Measurements from ENCODE around the gene AKR1A1.
A peak's percentile ranks its signal among the peaks of the same experiment; 100 is the strongest.

AKR1A1 gene

DNA sequence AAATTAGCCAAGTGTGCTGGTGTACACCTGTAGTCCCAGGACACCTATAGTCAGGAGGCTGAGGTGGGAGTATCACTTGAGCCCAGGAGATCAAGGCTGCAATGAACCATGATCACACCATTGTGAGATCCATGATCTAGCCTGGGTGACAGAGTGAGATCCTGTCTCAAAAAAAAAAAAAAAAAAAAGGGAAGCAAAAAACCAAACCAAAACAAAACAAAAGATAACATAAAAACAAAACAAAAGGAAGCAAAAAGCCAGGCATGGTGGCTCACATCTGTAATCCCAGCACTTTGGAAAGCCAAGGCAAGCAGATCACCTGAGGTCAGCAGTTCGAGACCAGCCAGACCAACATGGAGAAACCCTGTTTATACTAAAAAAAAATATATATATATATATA lies 9.4 kb upstream of the AKR1A1 start:
- Mint-ChIP-seq H3K36me3 (ENCODE audit: low read depth) (no peaks in the 10 kb centered on the region), H3K4me1 (ENCODE audit: low read depth) (peaks cover 58% of the 10 kb centered on the region), H3K27ac (peak overlapping the region; percentile 89), H3K9me3 (no peaks in the 10 kb centered on the region), H3K27me3 (no peaks in the 10 kb centered on the region), H3K4me3 (peak overlapping the region; percentile 55)
- intact Hi-C loops (cut with micrococcal nuclease) = no loop called here

DNA sequence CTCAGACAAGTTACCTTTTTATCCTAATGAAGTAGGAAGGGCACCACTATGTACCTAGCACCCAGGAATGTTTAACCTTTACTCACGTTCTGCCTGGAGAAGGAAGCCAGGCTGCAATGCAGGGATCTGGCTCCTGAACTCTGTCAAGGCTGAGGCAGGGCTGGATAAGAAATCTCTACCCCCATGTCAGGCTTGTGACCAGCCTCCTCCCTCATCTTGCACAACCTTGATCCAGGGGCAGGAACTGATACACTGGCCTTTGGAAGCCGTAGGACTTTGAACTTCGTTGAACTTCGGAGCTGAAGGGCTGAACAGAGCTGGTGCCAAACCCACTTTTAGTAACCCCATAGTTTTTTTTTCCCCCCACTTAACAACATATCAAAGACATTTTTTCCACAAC lies 8.0 kb upstream of the AKR1A1 start:
- intact Hi-C loops (cut with micrococcal nuclease) = no loop called here
- Mint-ChIP-seq H3K4me3 (peak overlapping the region; percentile 6), H3K27me3 (peaks cover 3% of the 10 kb centered on the region), H3K9me3 (no peaks in the 10 kb centered on the region), H3K4me1 (ENCODE audit: low read depth) (peaks cover 66% of the 10 kb centered on the region), H3K27ac (peak overlapping the region; percentile 91), H3K36me3 (ENCODE audit: low read depth) (no peaks in the 10 kb centered on the region)

DNA sequence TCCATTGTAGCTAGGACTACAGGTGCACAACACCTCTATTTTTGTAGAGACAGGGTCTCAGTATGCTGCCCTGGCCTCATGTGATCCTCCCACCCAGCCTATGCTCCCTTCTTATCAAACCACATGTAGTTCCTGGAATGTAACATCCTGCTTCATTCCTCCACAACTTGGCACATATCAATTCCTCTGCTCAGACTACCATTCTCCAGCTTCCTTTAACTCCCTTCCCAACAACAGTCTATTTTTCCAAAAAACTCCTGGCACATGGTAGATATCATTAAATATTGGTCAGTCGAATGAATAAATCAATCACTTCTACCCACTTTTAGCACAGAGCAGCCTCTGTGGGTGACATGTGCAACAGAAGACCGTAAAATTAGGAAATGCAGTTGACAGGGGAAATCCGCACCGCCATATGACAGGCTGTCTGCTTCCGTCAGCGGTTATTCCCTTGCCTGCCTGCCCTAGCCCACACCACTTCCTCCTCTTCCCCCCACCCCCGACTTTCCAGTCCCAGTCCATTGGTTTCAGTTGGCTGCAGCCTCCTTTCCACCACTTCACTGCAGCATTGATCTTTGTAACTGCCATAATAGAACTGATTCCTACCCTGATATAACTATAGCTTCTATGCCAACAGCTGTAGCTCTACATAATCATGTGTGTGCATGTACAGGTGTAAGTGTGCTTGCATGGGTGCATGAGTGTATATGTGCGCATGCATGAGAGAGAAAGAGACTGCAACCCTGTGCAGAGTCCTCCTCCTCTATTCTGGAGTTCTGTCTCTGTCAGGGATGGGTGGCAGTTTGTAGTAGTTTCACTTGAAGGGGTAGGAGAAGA lies 6.8 kb upstream of the AKR1A1 start:
- H3K4me3 Mint-ChIP-seq = peak overlapping the region; percentile 57
- intact Hi-C loops (cut with micrococcal nuclease) = loop anchor here (1.0 kb wide), 2 partner anchors 8 to 21 kb away; no protein-coding TSS in a partner anchor
- H3K4me1 Mint-ChIP-seq (ENCODE audit: low read depth) = peaks cover 66% of the 10 kb centered on the region
- no peaks in the 10 kb centered on the region for H3K9me3 Mint-ChIP-seq
- peaks cover 3% of the 10 kb centered on the region for H3K27me3 Mint-ChIP-seq
- H3K27ac Mint-ChIP-seq = peak overlapping the region; percentile 91
- no peaks in the 10 kb centered on the region for H3K36me3 Mint-ChIP-seq (ENCODE audit: low read depth)

DNA sequence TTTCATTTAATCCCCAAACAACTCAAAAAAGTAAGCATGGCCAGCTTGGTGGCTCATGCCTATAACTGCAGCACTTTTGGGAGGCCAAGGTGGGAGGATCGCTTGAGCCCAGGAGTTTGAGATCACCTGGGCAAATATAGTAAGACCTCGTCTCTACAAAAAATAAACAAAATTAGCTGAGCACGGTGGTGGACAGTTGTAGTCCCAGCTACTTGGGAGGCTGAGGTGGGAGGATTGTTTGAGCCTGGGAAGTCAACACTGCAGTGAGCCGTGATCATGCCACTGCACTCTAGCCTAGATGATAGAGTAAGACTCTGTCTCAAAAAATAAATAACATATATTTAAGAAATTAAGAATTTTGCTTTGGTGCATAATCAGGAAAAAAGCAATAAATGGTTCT lies 6.1 kb upstream of the AKR1A1 start:
- H3K4me3 Mint-ChIP-seq = no peak overlapping the region
- intact Hi-C loops (cut with micrococcal nuclease) = loop anchor here (1.0 kb wide), 1 partner anchor 22 kb away; no protein-coding TSS in a partner anchor
- H3K27ac Mint-ChIP-seq = peak overlapping the region; percentile 91
- H3K9me3 Mint-ChIP-seq = no peaks in the 10 kb centered on the region
- peaks cover 66% of the 10 kb centered on the region for H3K4me1 Mint-ChIP-seq (ENCODE audit: low read depth)
- H3K27me3 Mint-ChIP-seq = peaks cover 3% of the 10 kb centered on the region
- no peaks in the 10 kb centered on the region for H3K36me3 Mint-ChIP-seq (ENCODE audit: low read depth)

DNA sequence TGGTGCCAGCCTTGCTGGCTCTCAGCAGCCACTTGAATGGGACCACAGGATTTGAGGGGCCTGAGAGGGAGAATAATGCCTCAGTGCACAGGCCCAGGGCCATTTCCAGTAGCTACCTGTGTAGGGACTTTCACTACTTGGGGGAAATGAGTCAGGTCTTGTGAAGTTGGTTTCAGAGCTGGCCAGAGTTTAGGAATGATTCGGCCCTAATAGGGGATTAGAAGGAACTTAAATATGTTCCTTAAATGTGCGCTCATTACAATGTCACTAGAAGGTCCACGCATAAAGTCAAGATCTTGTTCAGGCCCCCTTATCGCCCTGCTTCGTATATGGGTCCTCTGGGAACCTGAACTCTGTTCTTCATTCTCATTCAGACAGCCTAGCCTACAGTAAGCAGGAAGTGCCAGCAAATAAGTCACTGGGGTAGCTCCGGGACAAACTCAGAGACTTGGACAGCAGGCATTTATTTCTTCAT lies 5.6 kb upstream of the AKR1A1 start:
- H3K4me3 Mint-ChIP-seq = no peak overlapping the region
- peaks cover 3% of the 10 kb centered on the region for H3K27me3 Mint-ChIP-seq
- no peaks in the 10 kb centered on the region for H3K36me3 Mint-ChIP-seq (ENCODE audit: low read depth)
- H3K27ac Mint-ChIP-seq = peak overlapping the region; percentile 91
- H3K9me3 Mint-ChIP-seq = no peaks in the 10 kb centered on the region
- intact Hi-C loops (cut with micrococcal nuclease) = no loop called here
- H3K4me1 Mint-ChIP-seq (ENCODE audit: low read depth) = peaks cover 61% of the 10 kb centered on the region

DNA sequence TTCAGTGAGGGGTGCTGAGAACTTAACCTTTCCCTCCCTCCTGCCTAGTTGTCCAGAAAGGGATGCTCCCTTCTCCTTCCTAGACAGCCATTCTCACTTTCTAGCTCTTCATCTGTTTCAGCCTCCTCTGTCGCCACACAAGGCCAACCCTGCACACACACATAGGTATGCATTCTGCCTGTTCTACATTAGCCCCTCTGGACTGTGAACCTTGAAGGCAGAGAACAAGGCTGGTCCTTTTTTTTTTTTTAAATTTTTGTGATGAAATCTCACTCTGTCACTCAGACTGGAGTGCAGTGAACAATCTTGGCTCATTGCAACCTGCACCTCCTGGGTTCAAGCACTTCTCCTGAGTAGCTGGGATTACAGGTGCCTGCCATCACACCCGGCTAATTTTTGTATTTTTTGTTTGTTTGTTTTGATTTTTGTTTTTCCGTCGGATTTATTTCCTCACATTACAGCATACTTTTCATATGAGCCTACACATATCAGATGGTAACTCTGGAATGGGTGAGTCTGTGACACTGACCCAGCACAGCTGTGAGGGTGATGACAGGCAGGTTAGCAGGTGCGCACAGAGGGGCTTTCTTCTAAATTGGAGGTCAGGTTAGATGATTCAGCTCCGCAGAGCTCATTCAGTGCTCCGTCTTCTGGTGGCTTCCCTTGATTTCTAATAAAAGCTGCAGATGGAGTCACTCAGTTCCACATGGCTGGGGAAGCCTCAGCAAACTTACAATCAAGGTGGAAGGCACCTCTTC lies 4.9 kb upstream of the AKR1A1 start:
- peak overlapping the region; percentile 39 for H3K4me3 Mint-ChIP-seq
- peaks cover 6% of the 10 kb centered on the region for H3K36me3 Mint-ChIP-seq (ENCODE audit: low read depth)
- peak overlapping the region; percentile 91 for H3K27ac Mint-ChIP-seq
- intact Hi-C loops (cut with micrococcal nuclease) = no loop called here
- H3K9me3 Mint-ChIP-seq = no peaks in the 10 kb centered on the region
- peaks cover 3% of the 10 kb centered on the region for H3K27me3 Mint-ChIP-seq
- peaks cover 56% of the 10 kb centered on the region for H3K4me1 Mint-ChIP-seq (ENCODE audit: low read depth)

DNA sequence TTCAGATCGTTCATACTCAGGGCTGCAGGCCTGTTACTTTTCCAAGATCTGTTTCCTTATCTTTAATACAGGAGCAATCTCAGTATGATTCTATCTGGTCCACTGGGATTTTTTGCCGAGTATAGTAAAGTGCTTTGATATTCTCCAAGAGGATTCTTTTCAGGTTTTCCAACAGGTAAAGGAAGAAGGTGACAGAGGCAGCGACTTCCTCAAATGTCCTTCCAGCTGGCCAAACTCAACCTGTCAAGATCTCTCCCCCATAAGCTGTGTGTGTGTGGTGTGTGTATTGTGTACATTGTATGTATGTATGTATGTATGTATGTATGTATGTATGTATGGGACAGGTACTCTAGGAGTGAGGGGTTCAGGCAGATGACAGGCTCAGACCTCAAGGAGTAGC lies 1.1 kb downstream of the AKR1A1 start:
- Mint-ChIP-seq H3K4me1 (ENCODE audit: low read depth) (peaks cover 44% of the 10 kb centered on the region), H3K36me3 (ENCODE audit: low read depth) (peaks cover 61% of the 10 kb centered on the region), H3K27me3 (peaks cover 3% of the 10 kb centered on the region), H3K4me3 (peak overlapping the region; percentile 93), H3K9me3 (no peaks in the 10 kb centered on the region), H3K27ac (peak overlapping the region; percentile 96)
- intact Hi-C loops (cut with micrococcal nuclease) = loop anchor here (1.0 to 2.0 kb wide), 2 partner anchors 8 to 31 kb away; partner anchors contain the start of gene PRDX1

DNA sequence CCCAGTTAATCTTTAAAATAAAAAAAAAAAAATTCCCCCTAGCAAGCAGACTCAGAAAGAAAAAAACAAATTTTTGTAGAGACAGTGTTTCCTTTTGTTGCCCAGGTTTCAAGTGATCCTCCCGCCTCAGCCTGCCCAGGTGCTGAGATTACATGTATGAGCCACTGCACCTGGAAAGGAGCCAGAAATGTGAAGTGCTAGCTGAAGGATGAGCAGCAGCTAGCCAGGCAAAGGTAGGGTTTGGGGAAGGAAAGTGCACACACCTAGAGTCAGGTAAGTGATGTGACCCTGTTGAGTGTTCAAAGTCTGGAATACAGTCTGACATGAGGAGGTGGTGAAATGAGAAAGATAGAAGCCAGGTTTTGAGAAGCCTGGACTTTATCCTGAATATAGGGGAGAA lies 1.7 kb downstream of the AKR1A1 start:
- intact Hi-C loops (cut with micrococcal nuclease) = no loop called here
- peaks cover 46% of the 10 kb centered on the region for H3K4me1 Mint-ChIP-seq (ENCODE audit: low read depth)
- H3K9me3 Mint-ChIP-seq = no peaks in the 10 kb centered on the region
- H3K36me3 Mint-ChIP-seq (ENCODE audit: low read depth) = peaks cover 66% of the 10 kb centered on the region
- peak overlapping the region; percentile 54 for H3K4me3 Mint-ChIP-seq
- peak overlapping the region; percentile 5 for H3K27ac Mint-ChIP-seq
- no peaks in the 10 kb centered on the region for H3K27me3 Mint-ChIP-seq

DNA sequence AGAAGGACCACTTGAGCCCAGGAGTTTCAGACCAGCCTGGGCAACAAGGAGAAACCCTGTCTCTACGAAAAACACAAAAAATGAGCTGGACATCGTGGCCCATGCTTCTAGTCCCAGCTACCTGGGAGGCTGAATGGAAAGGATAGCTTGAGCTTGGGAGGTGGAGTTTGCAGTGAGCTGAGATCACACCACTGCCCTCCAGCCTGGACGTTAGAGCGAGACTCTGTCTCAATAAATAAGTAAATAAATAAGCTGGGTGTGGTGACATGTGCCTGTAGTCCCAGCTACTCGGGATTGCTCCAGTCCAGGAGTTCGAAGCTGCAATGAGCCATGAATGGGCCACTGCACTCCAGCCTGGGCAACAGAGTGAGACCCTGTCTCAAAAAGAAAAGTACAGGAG lies 3.6 kb downstream of the AKR1A1 start:
- Mint-ChIP-seq H3K27ac (no peak overlapping the region), H3K9me3 (no peaks in the 10 kb centered on the region), H3K4me3 (no peak overlapping the region), H3K27me3 (no peaks in the 10 kb centered on the region), H3K36me3 (ENCODE audit: low read depth) (peaks cover 81% of the 10 kb centered on the region), H3K4me1 (ENCODE audit: low read depth) (peaks cover 59% of the 10 kb centered on the region)
- intact Hi-C loops (cut with micrococcal nuclease) = loop anchor here (1.0 kb wide), 1 partner anchor 38 kb away; no protein-coding TSS in a partner anchor

DNA sequence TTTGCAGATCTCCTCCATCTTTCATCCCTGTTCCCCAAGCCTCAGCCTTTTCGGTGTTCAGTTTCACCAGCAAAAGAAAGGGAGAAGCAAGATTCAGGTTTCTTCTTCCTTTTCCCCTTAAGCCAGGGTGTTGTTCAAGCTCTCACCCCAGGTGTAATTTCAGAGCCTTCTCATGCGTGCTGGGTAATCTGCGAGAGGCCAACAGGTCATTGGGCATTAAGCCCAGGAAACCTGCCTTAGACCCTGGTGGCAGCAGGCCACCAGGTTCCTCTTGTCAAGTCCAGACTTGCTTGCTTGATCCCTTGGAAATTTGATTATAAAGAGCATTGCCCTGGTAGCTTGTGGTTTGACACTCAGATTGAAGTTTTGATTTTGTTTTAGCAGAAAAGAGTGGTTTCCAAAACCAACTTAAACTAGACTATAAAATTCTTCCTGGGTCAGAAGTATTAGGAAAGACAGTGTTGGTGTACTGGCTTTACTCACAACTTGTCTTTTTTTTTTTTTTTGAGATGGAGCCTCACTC lies 6.9 kb downstream of the AKR1A1 start:
- peaks cover 91% of the 10 kb centered on the region for H3K36me3 Mint-ChIP-seq (ENCODE audit: low read depth)
- no peaks in the 10 kb centered on the region for H3K27me3 Mint-ChIP-seq
- H3K4me1 Mint-ChIP-seq (ENCODE audit: low read depth) = peaks cover 64% of the 10 kb centered on the region
- no peaks in the 10 kb centered on the region for H3K9me3 Mint-ChIP-seq
- H3K4me3 Mint-ChIP-seq = peak overlapping the region; percentile 23
- peak overlapping the region; percentile 52 for H3K27ac Mint-ChIP-seq
- intact Hi-C loops (cut with micrococcal nuclease) = no loop called here

DNA sequence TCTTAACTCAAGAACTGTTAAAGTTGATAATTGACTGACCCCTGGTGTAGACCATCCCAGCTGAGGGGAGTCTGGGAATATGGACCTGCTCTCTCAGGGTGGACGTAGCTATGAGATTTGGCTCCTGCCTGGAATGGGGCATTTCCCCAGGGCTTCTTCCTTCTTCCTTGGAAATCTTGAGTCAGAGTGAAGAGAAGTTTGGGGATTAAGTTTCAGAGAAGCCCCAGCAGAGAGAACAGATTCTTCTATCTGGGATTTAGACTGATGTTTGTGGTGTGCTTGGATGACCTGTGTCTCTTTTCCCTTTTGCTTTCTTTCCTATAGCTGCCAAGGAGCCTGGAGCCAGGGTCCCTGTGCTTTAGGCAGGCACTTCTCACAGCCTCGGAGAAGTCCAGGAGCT lies 13.2 kb downstream of the AKR1A1 start:
- intact Hi-C loops (cut with micrococcal nuclease) = no loop called here
- H3K27ac Mint-ChIP-seq = peak overlapping the region; percentile 1
- peaks cover 55% of the 10 kb centered on the region for H3K4me1 Mint-ChIP-seq (ENCODE audit: low read depth)
- H3K27me3 Mint-ChIP-seq = no peaks in the 10 kb centered on the region
- no peaks in the 10 kb centered on the region for H3K9me3 Mint-ChIP-seq
- H3K36me3 Mint-ChIP-seq (ENCODE audit: low read depth) = peaks cover 93% of the 10 kb centered on the region
- H3K4me3 Mint-ChIP-seq = no peak overlapping the region

DNA sequence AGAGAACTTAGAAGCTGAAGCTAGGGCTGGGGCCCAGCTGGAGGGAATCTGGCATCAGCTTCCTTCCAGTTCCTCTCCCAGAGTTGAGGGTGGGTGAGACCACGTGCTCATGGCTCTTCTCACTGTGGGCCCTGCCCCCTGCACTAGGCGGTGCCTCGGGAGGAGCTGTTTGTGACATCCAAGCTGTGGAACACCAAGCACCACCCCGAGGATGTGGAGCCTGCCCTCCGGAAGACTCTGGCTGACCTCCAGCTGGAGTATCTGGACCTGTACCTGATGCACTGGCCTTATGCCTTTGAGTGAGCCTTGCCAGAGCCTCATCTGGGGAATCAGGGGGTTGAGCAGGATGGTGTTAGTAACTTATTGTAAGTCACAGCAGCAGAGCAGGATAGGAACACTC lies 16.1 kb downstream of the AKR1A1 start:
- peaks cover 51% of the 10 kb centered on the region for H3K4me1 Mint-ChIP-seq (ENCODE audit: low read depth)
- H3K4me3 Mint-ChIP-seq = no peak overlapping the region
- no peaks in the 10 kb centered on the region for H3K27me3 Mint-ChIP-seq
- intact Hi-C loops (cut with micrococcal nuclease) = no loop called here
- H3K27ac Mint-ChIP-seq = peak overlapping the region; percentile 74
- H3K9me3 Mint-ChIP-seq = no peaks in the 10 kb centered on the region
- H3K36me3 Mint-ChIP-seq (ENCODE audit: low read depth) = peaks cover 93% of the 10 kb centered on the region

DNA sequence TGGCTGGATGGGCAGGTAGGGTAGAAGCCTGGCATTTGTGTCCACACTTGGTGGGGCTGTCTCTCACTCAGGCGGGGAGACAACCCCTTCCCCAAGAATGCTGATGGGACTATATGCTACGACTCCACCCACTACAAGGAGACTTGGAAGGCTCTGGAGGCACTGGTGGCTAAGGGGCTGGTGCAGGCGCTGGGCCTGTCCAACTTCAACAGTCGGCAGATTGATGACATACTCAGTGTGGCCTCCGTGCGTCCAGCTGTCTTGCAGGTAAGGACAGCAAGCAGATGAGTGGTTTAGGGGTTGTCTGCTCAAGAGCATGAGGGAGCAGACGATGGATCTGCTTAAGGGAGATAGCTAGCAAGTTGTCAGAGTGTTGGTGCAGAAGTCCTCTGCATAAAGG lies 17.3 kb downstream of the AKR1A1 start:
- Mint-ChIP-seq H3K27me3 (no peaks in the 10 kb centered on the region), H3K36me3 (ENCODE audit: low read depth) (peaks cover 87% of the 10 kb centered on the region), H3K9me3 (no peaks in the 10 kb centered on the region), H3K4me1 (ENCODE audit: low read depth) (peaks cover 49% of the 10 kb centered on the region), H3K4me3 (no peak overlapping the region), H3K27ac (peak overlapping the region; percentile 29)
- intact Hi-C loops (cut with micrococcal nuclease) = no loop called here

DNA sequence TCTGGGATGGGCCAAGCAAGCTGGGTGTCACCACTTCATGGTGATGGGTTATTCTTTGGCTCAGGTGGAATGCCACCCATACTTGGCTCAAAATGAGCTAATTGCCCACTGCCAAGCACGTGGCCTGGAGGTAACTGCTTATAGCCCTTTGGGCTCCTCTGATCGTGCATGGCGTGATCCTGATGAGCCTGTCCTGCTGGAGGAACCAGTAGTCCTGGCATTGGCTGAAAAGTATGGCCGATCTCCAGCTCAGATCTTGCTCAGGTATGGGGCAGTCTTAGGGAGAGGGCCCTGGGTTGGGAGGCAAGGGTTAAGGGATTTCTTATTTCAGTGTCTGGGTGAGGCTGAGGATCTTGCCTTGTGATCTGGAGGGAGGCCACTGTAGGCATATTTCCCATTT lies 17.8 kb downstream of the AKR1A1 start:
- Mint-ChIP-seq H3K27me3 (no peaks in the 10 kb centered on the region), H3K4me1 (ENCODE audit: low read depth) (peaks cover 49% of the 10 kb centered on the region), H3K27ac (peak overlapping the region; percentile 42), H3K36me3 (ENCODE audit: low read depth) (peaks cover 87% of the 10 kb centered on the region), H3K9me3 (no peaks in the 10 kb centered on the region), H3K4me3 (no peak overlapping the region)
- intact Hi-C loops (cut with micrococcal nuclease) = no loop called here
